Astrocyte (in vitro differentiated cells and primary cell): ENCODE data around the gene WHRN. TPM values are rescaled to one million over a fixed set of nuclear protein-coding genes. Genes with fewer than 3 reads are reported as not detected.

ENCODE experiments used
- DNase-seq: peaks from one replicate; pipeline ENCODE4 v3.0.0-alpha.2; 2010; ENCODE audit warnings: low read depth
- FAIRE-seq: peaks from 2 replicates; lab custom pipeline; 2011; peaks lifted over from hg19 to GRCh38; lab: Jason Lieb, UNC
- H2AFZ ChIP-seq: 2 replicates; pipeline ENCODE4 v1.6.0; 2012; ENCODE audit warnings: low read depth, low read length, inconsistent platforms
- H3K27ac ChIP-seq: 2 replicates; pipeline ENCODE4 v1.5.1; 2011; ENCODE audit warnings: low read depth, low read length, inconsistent platforms
- H3K27me3 ChIP-seq: 2 replicates; pipeline ENCODE4 v1.6.0; 2011; ENCODE audit warnings: low read length, inconsistent platforms; ENCODE audit not compliant: insufficient read depth
- H3K36me3 ChIP-seq: 2 replicates; pipeline ENCODE4 v1.5.1; 2011; ENCODE audit warnings: low read length, inconsistent platforms; ENCODE audit not compliant: insufficient read depth
- H3K4me1 ChIP-seq: 2 replicates; pipeline ENCODE4 v1.5.1; 2011; ENCODE audit warnings: low read length, inconsistent platforms; ENCODE audit not compliant: insufficient read depth
- H3K4me2 ChIP-seq: 2 replicates; pipeline ENCODE4 v1.6.0; 2012; ENCODE audit warnings: low read length, inconsistent platforms
- H3K4me3 ChIP-seq: 2 replicates; pipeline ENCODE4 v1.5.1; 2011; ENCODE audit warnings: low read depth, mild to moderate bottlenecking, low read length, inconsistent platforms; ENCODE audit not compliant: insufficient read depth
- H3K79me2 ChIP-seq: 2 replicates; pipeline ENCODE4 v1.6.0; 2012; ENCODE audit warnings: mild to moderate bottlenecking, low read length, inconsistent platforms; ENCODE audit not compliant: insufficient read depth
- H3K9ac ChIP-seq: 2 replicates; pipeline ENCODE4 v1.6.0; 2012; ENCODE audit warnings: mild to moderate bottlenecking, low read length, inconsistent platforms
- H3K9me3 ChIP-seq: 2 replicates; pipeline ENCODE4 v1.5.1; 2012; ENCODE audit warnings: low read depth, mild to moderate bottlenecking, low read length, inconsistent platforms; ENCODE audit not compliant: insufficient read depth
- H4K20me1 ChIP-seq: 2 replicates; pipeline ENCODE4 v1.6.0; 2012; ENCODE audit warnings: low read length, inconsistent platforms; ENCODE audit not compliant: insufficient read depth
- H3K27ac Mint-ChIP-seq: one replicate; pipeline ENCODE4 v1.8.0; 2021; ENCODE audit warnings: mild to moderate bottlenecking, mixed read lengths; ENCODE audit not compliant: unreplicated experiment
- H3K27me3 Mint-ChIP-seq: one replicate; pipeline ENCODE4 v1.8.0; 2021; ENCODE audit warnings: low read depth, mixed read lengths; ENCODE audit not compliant: unreplicated experiment
- H3K36me3 Mint-ChIP-seq: one replicate; pipeline ENCODE4 v1.8.0; 2021; ENCODE audit warnings: low read depth, mixed read lengths; ENCODE audit not compliant: unreplicated experiment
- H3K4me1 Mint-ChIP-seq: one replicate; pipeline ENCODE4 v1.8.0; 2021; ENCODE audit warnings: low read depth, mixed read lengths; ENCODE audit not compliant: unreplicated experiment
- H3K4me3 Mint-ChIP-seq: one replicate; pipeline ENCODE4 v1.8.0; 2021; ENCODE audit warnings: mild to moderate bottlenecking, moderate library complexity, mixed read lengths; ENCODE audit not compliant: unreplicated experiment
- H3K9me3 Mint-ChIP-seq: one replicate; pipeline ENCODE4 v1.8.0; 2021; ENCODE audit warnings: mild to moderate bottlenecking, mixed read lengths; ENCODE audit not compliant: unreplicated experiment
- CTCF ChIP-seq: IDR thresholded peaks from 2 replicates; pipeline ENCODE4 v1.5.1; 2011; ENCODE audit warnings: low read depth, mild to moderate bottlenecking, inconsistent platforms, low read length, moderate library complexity; ENCODE audit not compliant: insufficient read depth
- EZH2 ChIP-seq: IDR thresholded peaks from 2 replicates; pipeline ENCODE4 v1.6.1; 2012; ENCODE audit warnings: mild to moderate bottlenecking, low read length, inconsistent platforms; ENCODE audit not compliant: insufficient read depth
- total RNA-seq: library from RNA; stranded (reverse); gene quantifications from 2 replicates; pipeline ENCODE4 v1.2.1, GENCODE V29; 2021

The WHRN gene
- total RNA-seq, 1 donor from 2014 or later = 10.2 TPM

DNA sequence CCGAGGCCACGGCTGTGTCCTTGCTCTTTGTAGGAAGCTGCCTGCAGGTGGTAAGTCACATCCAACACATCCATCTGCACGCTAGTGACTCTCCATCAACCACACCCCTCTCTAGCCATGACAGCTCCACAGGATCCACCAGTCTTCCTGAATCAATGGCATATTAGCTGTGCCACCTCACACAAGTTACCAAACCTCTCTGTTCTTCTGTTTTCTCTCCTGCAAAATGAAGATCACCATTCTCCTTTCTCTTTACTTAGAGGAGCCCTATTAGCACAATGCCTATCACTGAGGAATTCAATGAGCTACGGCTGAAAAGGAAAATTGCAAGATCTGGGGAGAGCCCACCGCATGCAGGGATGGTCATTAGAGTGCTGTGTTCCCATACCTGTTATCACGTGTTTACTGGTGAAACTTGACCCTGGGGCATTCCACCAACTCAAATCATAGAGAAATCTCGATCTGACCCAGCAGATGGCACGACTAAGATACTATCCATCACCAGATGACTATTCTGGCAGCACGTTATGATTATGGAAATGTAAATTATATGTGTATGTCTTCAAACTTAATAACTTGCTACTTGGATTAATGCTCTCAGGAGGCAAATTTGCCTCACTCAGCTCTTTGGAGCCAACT lies 20.9 kb downstream of the WHRN start:
- Histone ChIP-seq H3K36me3 (no peaks in the 10 kb centered on the region), H3K79me2 (no peaks in the 10 kb centered on the region), H3K27me3 (peaks cover 3% of the 10 kb centered on the region), H3K4me1 (peaks cover 8% of the 10 kb centered on the region), H3K4me2 (peak overlapping the region; percentile 34), H3K9ac (no peak overlapping the region), H4K20me1 (peaks cover 12% of the 10 kb centered on the region), H3K4me3 (no peak overlapping the region), H3K9me3 (no peaks in the 10 kb centered on the region), H2AFZ (no peak overlapping the region), H3K27ac (no peak overlapping the region)
- H3K4me3 Mint-ChIP-seq = no peak overlapping the region
- no peaks in the 10 kb centered on the region for H3K9me3 Mint-ChIP-seq
- no peak overlapping the region for H3K27ac Mint-ChIP-seq
- FAIRE-seq (no peak), DNase-seq (no peak)
- H3K4me1 Mint-ChIP-seq = peaks cover 12% of the 10 kb centered on the region
- peaks cover 14% of the 10 kb centered on the region for H3K36me3 Mint-ChIP-seq
- H3K27me3 Mint-ChIP-seq = peaks cover 24% of the 10 kb centered on the region
- no peak for TF ChIP-seq CTCF
- no peak for TF ChIP-seq EZH2

- FAIRE-seq (no peak), DNase-seq (no peak)
- Histone ChIP-seq H3K9me3 (no peaks in the 10 kb centered on the region), H3K36me3 (no peaks in the 10 kb centered on the region), H3K9ac (no peak overlapping the region), H3K79me2 (no peaks in the 10 kb centered on the region), H3K27me3 (peaks cover 3% of the 10 kb centered on the region), H3K4me1 (peaks cover 8% of the 10 kb centered on the region), H3K4me2 (no peak overlapping the region), H4K20me1 (peaks cover 12% of the 10 kb centered on the region), H3K27ac (no peak overlapping the region), H3K4me3 (no peak overlapping the region), H2AFZ (no peak overlapping the region)
- peaks cover 22% of the 10 kb centered on the region for H3K27me3 Mint-ChIP-seq
- H3K4me1 Mint-ChIP-seq = peaks cover 12% of the 10 kb centered on the region
- H3K4me3 Mint-ChIP-seq = no peak overlapping the region
- no peak for TF ChIP-seq CTCF
- no peak for TF ChIP-seq EZH2
- no peaks in the 10 kb centered on the region for H3K9me3 Mint-ChIP-seq
- H3K27ac Mint-ChIP-seq = no peak overlapping the region
- peaks cover 10% of the 10 kb centered on the region for H3K36me3 Mint-ChIP-seq
Observed at GRCh38 chr9:114483499-114483898, 21.8 kb downstream of the WHRN start.

DNA sequence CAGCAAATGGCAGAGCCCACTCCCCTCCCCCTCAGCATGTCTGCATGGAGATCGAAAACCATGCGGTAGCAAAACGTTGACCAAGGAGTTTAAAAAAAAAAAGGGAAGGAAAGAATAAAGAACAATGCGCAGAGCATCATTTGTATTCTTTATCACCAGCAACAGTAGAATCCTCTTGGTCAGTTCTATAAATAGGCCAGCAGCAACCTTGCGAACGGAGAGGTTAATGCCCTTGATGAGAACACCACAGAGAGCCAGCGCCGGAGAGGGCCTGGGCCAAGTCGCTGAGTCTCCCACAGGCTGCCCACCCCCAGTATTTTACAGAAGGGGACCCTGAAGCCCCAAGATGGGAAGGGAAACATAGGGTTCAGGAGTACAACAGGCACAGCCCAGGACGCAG lies 22.7 kb downstream of the WHRN start:
- Histone ChIP-seq H3K27ac (no peak overlapping the region), H4K20me1 (peaks cover 12% of the 10 kb centered on the region), H3K4me1 (peaks cover 8% of the 10 kb centered on the region), H3K79me2 (no peaks in the 10 kb centered on the region), H3K9ac (no peak overlapping the region), H3K27me3 (peaks cover 3% of the 10 kb centered on the region), H3K4me3 (no peak overlapping the region), H3K36me3 (no peaks in the 10 kb centered on the region), H3K4me2 (no peak overlapping the region), H2AFZ (no peak overlapping the region), H3K9me3 (no peaks in the 10 kb centered on the region)
- DNase-seq (no peak), FAIRE-seq (no peak)
- peak overlapping the region; percentile 4 for H3K4me3 Mint-ChIP-seq
- H3K4me1 Mint-ChIP-seq = peaks cover 12% of the 10 kb centered on the region
- H3K9me3 Mint-ChIP-seq = no peaks in the 10 kb centered on the region
- peaks cover 16% of the 10 kb centered on the region for H3K36me3 Mint-ChIP-seq
- H3K27ac Mint-ChIP-seq = no peak overlapping the region
- TF ChIP-seq CTCF (no peak), EZH2 (no peak)
- H3K27me3 Mint-ChIP-seq = peaks cover 22% of the 10 kb centered on the region
